NCI-H1105 (cell line): ENCODE data around the gene CST5.
"Not testable (repeated sequence)": the region's sequence is repeated elsewhere in the genome, so short reads cannot be mapped to it uniquely, and the experiment has no call there.

Experiments
- DNase-seq: peaks from one replicate; lab custom pipeline; 2025; lab: John Stamatoyannopoulos, UW

The CST5 gene

GRCh38 chr20:23889775-23890187 lies 10.2 kb upstream of the CST5 start:
- no peak for DNase-seq

GRCh38 chr20:23887856-23888255 lies 8.3 kb upstream of the CST5 start:
- no peak for DNase-seq

GRCh38 chr20:23884771-23885162 lies 5.2 kb upstream of the CST5 start:
- DNase-seq, result no peak

- no peak for DNase-seq
These were observed 4.7 kb upstream of the CST5 start for GRCh38 chr20:23884136-23884770.

GRCh38 chr20:23881371-23881770 lies 1.8 kb upstream of the CST5 start:
- DNase-seq, result no peak

- no peak for DNase-seq
These were observed 869 bp upstream of the CST5 start for GRCh38 chr20:23880417-23880816.

- DNase-seq, result no peak
These were observed 345 bp upstream of the CST5 start for GRCh38 chr20:23879811-23880374.

GRCh38 chr20:23878787-23879186 lies 761 bp downstream of the CST5 start:
- DNase-seq, result no peak

- DNase-seq, result not testable (repeated sequence)
These were observed 1.5 kb downstream of the CST5 start for GRCh38 chr20:23878016-23878542.

GRCh38 chr20:23877524-23877923 lies 2.0 kb downstream of the CST5 start:
- no peak for DNase-seq

- no peak for DNase-seq
These were observed 3.8 kb downstream of the CST5 start for GRCh38 chr20:23875606-23876237.

GRCh38 chr20:23874747-23875146 lies 4.8 kb downstream of the CST5 start:
- DNase-seq, result no peak

- DNase-seq, result no peak
These were observed 6.1 kb downstream of the CST5 start for GRCh38 chr20:23873370-23874015.

- no peak for DNase-seq
These were observed 7.5 kb downstream of the CST5 start for GRCh38 chr20:23872065-23872464.

- no peak for DNase-seq
These were observed 9.1 kb downstream of the CST5 start for GRCh38 chr20:23870461-23870860.

GRCh38 chr20:23869520-23869919 lies 10.0 kb downstream of the CST5 start:
- DNase-seq, result no peak

- DNase-seq, result no peak
These were observed 11.2 kb downstream of the CST5 start for GRCh38 chr20:23868321-23868720.

- DNase-seq, result no peak
These were observed 12.3 kb downstream of the CST5 start for GRCh38 chr20:23867152-23867776.

GRCh38 chr20:23860771-23861170 lies 18.8 kb downstream of the CST5 start:
- DNase-seq, result not testable (repeated sequence)

GRCh38 chr20:23857962-23858595 lies 21.5 kb downstream of the CST5 start:
- no peak for DNase-seq

GRCh38 chr20:23856736-23857135 lies 22.8 kb downstream of the CST5 start:
- no peak for DNase-seq

GRCh38 chr20:23856226-23856625 lies 23.3 kb downstream of the CST5 start:
- no peak for DNase-seq
